ENCODE data around the gene PNPLA7.

- TF ChIP-seq ZNF18 (tag by site-specific recombination; IDR thresholded peaks at IDR 0.05) (no peak), ZNF214 (tag by site-specific recombination; IDR thresholded peaks at IDR 0.05; ENCODE audit: borderline replicate concordance) (no peak), CTCF (tag by site-specific recombination; IDR thresholded peaks at IDR 0.05) (no peak), ZNF529 (tag by site-specific recombination; IDR thresholded peaks at IDR 0.05; ENCODE audit: insufficient replicate concordance) (no peak), REST (tag by site-specific recombination; IDR thresholded peaks at IDR 0.05) (no peak)
Observed at GRCh38 chr9:137475666-137476065, 74.5 kb downstream of the PNPLA7 start.

Data from HEK293 (cell line).